T-helper 22 cell (primary cell): ENCODE results near the gene SLC47A2.

Experiments
- DNase-seq: peaks from one replicate; pipeline ENCODE4 v3.0.0-alpha.2; 2020; ENCODE audit warnings: low read depth

The SLC47A2 gene

GRCh38 chr17:19642373-19642893, 74.0 kb downstream of the SLC47A2 start:
- DNase-seq = no peak

- no peak for DNase-seq
Observed at GRCh38 chr17:19641687-19642372, 74.6 kb downstream of the SLC47A2 start.

GRCh38 chr17:19631905-19632304, 84.5 kb downstream of the SLC47A2 start:
- no peak for DNase-seq

- no peak for DNase-seq
Observed at GRCh38 chr17:19630661-19631060, 85.7 kb downstream of the SLC47A2 start.

GRCh38 chr17:19630035-19630434, 86.3 kb downstream of the SLC47A2 start:
- DNase-seq = no peak

GRCh38 chr17:19629449-19629848, 86.9 kb downstream of the SLC47A2 start:
- no peak for DNase-seq
